Measurements from ENCODE around the gene P2RY2.

Gene P2RY2

DNA sequence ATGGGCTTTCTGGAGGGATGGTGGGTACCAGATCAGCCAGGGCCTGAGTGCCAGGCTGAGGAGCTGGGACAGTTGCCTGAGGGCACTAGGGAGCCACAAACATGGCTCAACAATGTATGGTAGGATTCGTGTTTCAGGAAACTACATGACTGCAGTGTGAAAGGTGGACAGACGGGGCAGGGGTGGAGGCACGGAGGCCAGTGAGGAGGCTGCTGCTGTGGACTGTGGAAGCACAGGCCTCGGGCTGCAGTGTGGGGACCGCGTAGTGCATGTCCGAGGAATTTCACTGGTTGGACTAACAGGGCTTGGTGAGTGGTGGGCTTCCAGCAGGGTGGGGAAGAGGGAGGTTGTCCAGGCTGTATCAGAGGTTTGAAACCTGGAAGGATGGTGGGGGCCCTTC is 7.8 kb downstream of the P2RY2 start:
- CTCF ChIA-PET, result interaction anchor here (1.6 to 2.3 kb wide), 3 partner anchors 10 to 19 kb away, joined by 4 to 13 read pairs (median 6); no protein-coding TSS in a partner anchor
- Histone ChIP-seq H3K36me3 (ENCODE audit: control insufficient read depth in 4 of 4, insufficient read depth in 4 of 4, low read length in 3 of 4) (no peaks in the 10 kb centered on the region), H3K27me3 (replicated peaks in 2 of 5; ENCODE audit: control insufficient read depth in 4 of 5, insufficient read depth in 5 of 5, low read length in 4 of 5) (no peaks in the 10 kb centered on the region), H3K27ac (ENCODE audit: insufficient read depth in 1 of 2, low read depth in 1 of 2, low read length in 2 of 2, poor library complexity in 1 of 2, severe bottlenecking in 2 of 2) (no peak overlapping the region), H3K9me3 (ENCODE audit: control extremely low read depth in 1 of 5, control insufficient read depth in 4 of 5, insufficient read depth in 2 of 5, low read depth in 1 of 5, low read length in 4 of 5) (no peaks in the 10 kb centered on the region), H3K4me3 (ENCODE audit: control insufficient read depth in 1 of 7, extremely low read depth in 1 of 7, insufficient read depth in 4 of 7, low read depth in 2 of 7, low read length in 6 of 7) (no peak overlapping the region), H3K4me1 (ENCODE audit: control extremely low read depth in 1 of 4, control insufficient read depth in 4 of 4, insufficient read depth in 4 of 4, low read length in 3 of 4) (peaks cover 0 to 34% (median 17%) of the 10 kb centered on the region in 4 experiments)
- WGBS (ENCODE audit: insufficient coverage), result 97% methylated on average over 7 of the region's 7 CpGs
- POLR2A ChIA-PET, result no interaction called here
- DNase-seq, result no peak

DNA sequence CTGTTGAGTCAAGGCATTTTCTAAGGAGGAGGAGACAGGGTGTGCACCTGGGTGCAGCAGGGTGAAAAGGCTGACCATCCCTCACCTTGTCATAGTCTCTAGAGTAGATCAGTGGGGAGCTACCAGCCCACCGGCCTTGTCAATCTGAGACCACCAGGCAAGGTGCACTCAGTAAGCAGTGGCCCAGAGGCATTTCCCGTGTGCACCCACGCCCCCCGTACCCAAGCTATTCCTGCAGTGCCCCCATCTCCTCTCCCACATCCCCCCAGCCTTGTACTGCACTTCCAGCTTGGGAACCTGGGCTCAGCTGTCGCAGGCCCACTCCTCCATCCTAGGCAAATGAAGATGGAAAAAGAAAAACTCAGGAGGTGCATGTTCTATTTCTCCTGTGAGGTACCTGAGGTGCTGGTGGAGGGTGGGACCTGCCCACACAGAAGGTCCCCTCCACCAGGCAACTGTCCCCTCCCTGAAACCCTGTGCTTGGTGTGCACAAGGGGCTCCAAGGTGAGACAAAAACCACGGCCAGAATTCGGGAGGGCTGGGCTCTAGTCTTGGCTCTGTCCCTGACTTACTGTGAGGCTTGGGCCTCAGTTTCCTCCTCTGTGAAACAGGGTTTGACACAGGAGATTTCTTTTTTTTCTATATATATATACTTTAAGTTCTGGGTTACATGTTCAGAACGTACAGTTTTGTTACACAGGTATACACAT is 8.4 kb downstream of the P2RY2 start:
- CTCF ChIA-PET, result interaction anchor here (1.6 to 2.3 kb wide), 2 partner anchors 10 to 17 kb away, joined by 6 to 13 read pairs; no protein-coding TSS in a partner anchor

DNA sequence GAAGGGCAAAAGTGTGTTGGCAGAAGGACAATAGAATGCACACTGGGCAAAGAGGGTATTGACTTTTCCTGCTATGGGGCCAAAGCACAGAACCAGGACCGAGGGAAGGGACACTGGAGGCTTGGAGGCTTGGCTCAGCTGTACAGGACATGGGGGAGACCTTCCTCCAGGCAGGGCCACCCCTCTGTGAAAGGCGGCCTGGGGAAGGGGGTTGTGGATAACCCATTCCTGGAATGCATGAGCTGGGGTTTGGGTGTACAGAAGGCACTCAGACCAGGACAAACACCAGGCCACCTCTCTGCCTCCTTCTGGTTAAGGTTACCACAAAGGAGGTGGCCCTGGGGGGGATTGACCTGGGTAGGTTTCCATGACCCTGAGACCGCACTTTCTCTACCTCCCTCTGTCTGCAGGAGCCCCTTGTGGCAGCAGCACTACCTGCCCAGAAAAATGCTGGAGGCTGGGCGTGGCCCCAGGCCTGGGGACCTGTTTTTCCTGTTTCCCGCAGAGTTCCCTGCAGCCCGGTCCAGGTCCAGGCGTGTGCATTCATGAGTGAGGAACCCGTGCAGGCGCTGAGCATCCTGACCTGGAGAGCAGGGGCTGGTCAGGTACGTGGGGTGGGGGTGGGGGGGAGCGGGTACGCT is 9.6 kb downstream of the P2RY2 start:
- ChIA-PET POLR2A (no interaction called here), CTCF (interaction anchor here (0.6 to 1.5 kb wide), 2 partner anchors 9 to 27 kb away, joined by 3 to 4 read pairs; no protein-coding TSS in a partner anchor)
- 93% methylated on average over 8 of the region's 12 CpGs for WGBS (ENCODE audit: insufficient coverage)
- no peaks in the 10 kb centered on the region for H3K36me3 ChIP-seq (ENCODE audit: control insufficient read depth in 4 of 4, insufficient read depth in 4 of 4, low read length in 3 of 4)
- DNase-seq, result no peak
- no peak overlapping the region for H3K4me3 ChIP-seq (ENCODE audit: control insufficient read depth in 1 of 7, extremely low read depth in 1 of 7, insufficient read depth in 4 of 7, low read depth in 2 of 7, low read length in 6 of 7)
- H3K4me1 ChIP-seq (ENCODE audit: control extremely low read depth in 1 of 4, control insufficient read depth in 4 of 4, insufficient read depth in 4 of 4, low read length in 3 of 4), result peaks cover 0 to 27% (median 17%) of the 10 kb centered on the region in 4 experiments
- no peaks in the 10 kb centered on the region for H3K27me3 ChIP-seq (replicated peaks in 2 of 5; ENCODE audit: control insufficient read depth in 4 of 5, insufficient read depth in 5 of 5, low read length in 4 of 5)
- no peaks in the 10 kb centered on the region for H3K9me3 ChIP-seq (ENCODE audit: control extremely low read depth in 1 of 5, control insufficient read depth in 4 of 5, insufficient read depth in 2 of 5, low read depth in 1 of 5, low read length in 4 of 5)
- no peak overlapping the region for H3K27ac ChIP-seq (ENCODE audit: insufficient read depth in 1 of 2, low read depth in 1 of 2, low read length in 2 of 2, poor library complexity in 1 of 2, severe bottlenecking in 2 of 2)

More for the DNA sequence above, 8.4 kb downstream of the P2RY2 start:
- no peaks in the 10 kb centered on the region for H3K36me3 ChIP-seq (ENCODE audit: control insufficient read depth in 4 of 4, insufficient read depth in 4 of 4, low read length in 3 of 4)
- no peaks in the 10 kb centered on the region for H3K27me3 ChIP-seq (replicated peaks in 2 of 5; ENCODE audit: control insufficient read depth in 4 of 5, insufficient read depth in 5 of 5, low read length in 4 of 5)
- peaks cover 0 to 30% (median 17%) of the 10 kb centered on the region in 4 experiments for H3K4me1 ChIP-seq (ENCODE audit: control extremely low read depth in 1 of 4, control insufficient read depth in 4 of 4, insufficient read depth in 4 of 4, low read length in 3 of 4)
- H3K9me3 ChIP-seq (ENCODE audit: control extremely low read depth in 1 of 5, control insufficient read depth in 4 of 5, insufficient read depth in 2 of 5, low read depth in 1 of 5, low read length in 4 of 5), result no peaks in the 10 kb centered on the region
- no peak overlapping the region for H3K27ac ChIP-seq (ENCODE audit: insufficient read depth in 1 of 2, low read depth in 1 of 2, low read length in 2 of 2, poor library complexity in 1 of 2, severe bottlenecking in 2 of 2)
- H3K4me3 ChIP-seq (ENCODE audit: control insufficient read depth in 1 of 7, extremely low read depth in 1 of 7, insufficient read depth in 4 of 7, low read depth in 2 of 7, low read length in 6 of 7), result no peak overlapping the region
- 70% methylated on average over 7 of the region's 8 CpGs for WGBS (ENCODE audit: insufficient coverage)
- no peak for DNase-seq
- POLR2A ChIA-PET, result no interaction called here

DNA sequence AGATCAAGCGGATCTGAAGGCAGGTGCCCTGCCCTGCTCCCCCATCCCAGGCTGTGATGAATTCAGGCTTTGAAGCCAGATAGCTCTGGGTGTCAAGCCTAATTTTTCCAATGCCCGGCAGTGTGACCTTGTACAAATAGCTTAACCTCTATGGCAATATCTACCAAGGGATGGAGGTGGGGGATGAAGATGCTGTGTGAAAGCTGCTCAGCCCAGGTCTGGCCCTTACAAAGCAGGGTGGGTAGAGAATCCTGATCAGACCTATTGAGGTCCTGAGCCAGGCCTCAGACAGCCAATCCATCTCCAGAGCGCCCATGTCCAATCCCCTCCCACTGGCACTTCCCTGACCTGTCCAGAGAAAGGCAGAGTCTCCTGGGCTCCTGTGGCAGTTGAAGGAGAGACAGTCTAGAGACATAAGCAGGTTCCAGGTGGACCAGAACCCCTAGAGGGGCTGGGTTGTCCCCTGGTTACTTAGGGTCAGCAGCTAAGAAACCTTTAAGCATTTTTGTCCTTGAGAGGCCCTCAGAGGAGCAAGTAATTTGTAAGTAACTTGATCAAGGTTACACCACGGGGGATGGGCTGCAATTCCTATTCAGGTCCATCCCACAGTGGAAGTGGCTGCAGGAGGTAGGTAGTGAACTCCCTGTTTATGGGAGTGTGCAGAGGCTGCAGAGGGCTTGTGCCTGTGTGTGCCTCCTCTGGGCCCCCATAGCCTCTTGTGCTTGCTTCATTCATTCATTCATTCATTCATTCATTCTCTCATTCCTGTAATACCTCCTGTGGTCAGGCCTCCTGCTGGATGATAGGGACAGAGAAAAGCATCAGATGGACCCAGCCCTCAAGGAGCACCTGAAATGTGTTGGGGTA is 10.4 kb downstream of the P2RY2 start:
- H3K9me3 ChIP-seq (ENCODE audit: control extremely low read depth in 1 of 5, control insufficient read depth in 4 of 5, insufficient read depth in 2 of 5, low read depth in 1 of 5, low read length in 4 of 5), result no peaks in the 10 kb centered on the region
- no peak for DNase-seq
- H3K36me3 ChIP-seq (ENCODE audit: control insufficient read depth in 4 of 4, insufficient read depth in 4 of 4, low read length in 3 of 4), result no peaks in the 10 kb centered on the region
- 92% methylated on average over 2 of the region's 4 CpGs for WGBS (ENCODE audit: insufficient coverage)
- ChIA-PET CTCF (interaction anchor here (0.6 to 1.5 kb wide), 3 partner anchors 8 to 26 kb away, joined by 3 to 4 read pairs (median 3); no protein-coding TSS in a partner anchor), POLR2A (no interaction called here)
- H3K4me1 ChIP-seq (ENCODE audit: control extremely low read depth in 1 of 4, control insufficient read depth in 4 of 4, insufficient read depth in 4 of 4, low read length in 3 of 4), result peaks cover 0 to 21% (median 15%) of the 10 kb centered on the region in 4 experiments
- no peak overlapping the region for H3K27ac ChIP-seq (ENCODE audit: insufficient read depth in 1 of 2, low read depth in 1 of 2, low read length in 2 of 2, poor library complexity in 1 of 2, severe bottlenecking in 2 of 2)
- H3K4me3 ChIP-seq (ENCODE audit: control insufficient read depth in 1 of 7, extremely low read depth in 1 of 7, insufficient read depth in 4 of 7, low read depth in 2 of 7, low read length in 6 of 7), result no peak overlapping the region
- H3K27me3 ChIP-seq (replicated peaks in 2 of 5; ENCODE audit: control insufficient read depth in 4 of 5, insufficient read depth in 5 of 5, low read length in 4 of 5), result no peaks in the 10 kb centered on the region

DNA sequence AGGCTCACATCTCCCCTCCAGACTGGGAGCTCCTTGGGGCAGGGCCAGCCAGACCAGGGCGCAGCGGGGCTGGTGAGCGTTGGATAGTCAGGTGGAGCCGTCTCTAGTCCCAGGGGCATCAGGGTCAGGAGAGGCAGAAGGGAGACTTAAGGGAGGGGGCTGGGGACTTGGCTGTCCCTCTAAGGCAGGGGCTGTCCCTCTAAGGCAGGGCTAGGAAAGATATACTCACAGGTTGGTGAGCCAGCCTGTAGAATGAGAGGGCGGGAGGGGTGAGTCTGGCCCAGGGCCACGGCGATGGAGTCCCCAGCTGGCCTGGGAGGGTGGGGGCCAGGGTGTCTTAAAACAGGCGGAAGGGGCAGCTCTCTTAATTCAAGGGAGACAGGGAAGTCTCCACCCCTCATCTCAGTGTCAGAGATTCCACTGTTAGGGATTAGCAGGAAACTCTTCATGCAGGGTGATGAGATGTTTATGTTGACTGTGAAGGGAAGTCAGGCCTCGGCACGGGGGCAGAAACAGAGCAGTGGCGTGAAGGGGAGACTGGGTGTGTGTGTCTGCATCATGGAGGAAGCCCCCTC is 11.3 kb downstream of the P2RY2 start:
- Histone ChIP-seq H3K27me3 (replicated peaks in 2 of 5; ENCODE audit: control insufficient read depth in 4 of 5, insufficient read depth in 5 of 5, low read length in 4 of 5) (no peaks in the 10 kb centered on the region), H3K27ac (ENCODE audit: insufficient read depth in 1 of 2, low read depth in 1 of 2, low read length in 2 of 2, poor library complexity in 1 of 2, severe bottlenecking in 2 of 2) (no peak overlapping the region), H3K4me1 (ENCODE audit: control extremely low read depth in 1 of 4, control insufficient read depth in 4 of 4, insufficient read depth in 4 of 4, low read length in 3 of 4) (peaks cover 0 to 12% (median 6%) of the 10 kb centered on the region in 4 experiments), H3K9me3 (ENCODE audit: control extremely low read depth in 1 of 5, control insufficient read depth in 4 of 5, insufficient read depth in 2 of 5, low read depth in 1 of 5, low read length in 4 of 5) (no peaks in the 10 kb centered on the region), H3K4me3 (ENCODE audit: control insufficient read depth in 1 of 7, extremely low read depth in 1 of 7, insufficient read depth in 4 of 7, low read depth in 2 of 7, low read length in 6 of 7) (no peak overlapping the region), H3K36me3 (ENCODE audit: control insufficient read depth in 4 of 4, insufficient read depth in 4 of 4, low read length in 3 of 4) (no peaks in the 10 kb centered on the region)
- DNase-seq, result no peak
- ChIA-PET POLR2A (no interaction called here), CTCF (interaction anchor here (0.8 to 1.5 kb wide), 4 partner anchors 9 to 40 kb away, joined by 3 to 4 read pairs (median 3); no protein-coding TSS in a partner anchor)
- 91% methylated on average over 10 of the region's 11 CpGs for WGBS (ENCODE audit: insufficient coverage)

DNA sequence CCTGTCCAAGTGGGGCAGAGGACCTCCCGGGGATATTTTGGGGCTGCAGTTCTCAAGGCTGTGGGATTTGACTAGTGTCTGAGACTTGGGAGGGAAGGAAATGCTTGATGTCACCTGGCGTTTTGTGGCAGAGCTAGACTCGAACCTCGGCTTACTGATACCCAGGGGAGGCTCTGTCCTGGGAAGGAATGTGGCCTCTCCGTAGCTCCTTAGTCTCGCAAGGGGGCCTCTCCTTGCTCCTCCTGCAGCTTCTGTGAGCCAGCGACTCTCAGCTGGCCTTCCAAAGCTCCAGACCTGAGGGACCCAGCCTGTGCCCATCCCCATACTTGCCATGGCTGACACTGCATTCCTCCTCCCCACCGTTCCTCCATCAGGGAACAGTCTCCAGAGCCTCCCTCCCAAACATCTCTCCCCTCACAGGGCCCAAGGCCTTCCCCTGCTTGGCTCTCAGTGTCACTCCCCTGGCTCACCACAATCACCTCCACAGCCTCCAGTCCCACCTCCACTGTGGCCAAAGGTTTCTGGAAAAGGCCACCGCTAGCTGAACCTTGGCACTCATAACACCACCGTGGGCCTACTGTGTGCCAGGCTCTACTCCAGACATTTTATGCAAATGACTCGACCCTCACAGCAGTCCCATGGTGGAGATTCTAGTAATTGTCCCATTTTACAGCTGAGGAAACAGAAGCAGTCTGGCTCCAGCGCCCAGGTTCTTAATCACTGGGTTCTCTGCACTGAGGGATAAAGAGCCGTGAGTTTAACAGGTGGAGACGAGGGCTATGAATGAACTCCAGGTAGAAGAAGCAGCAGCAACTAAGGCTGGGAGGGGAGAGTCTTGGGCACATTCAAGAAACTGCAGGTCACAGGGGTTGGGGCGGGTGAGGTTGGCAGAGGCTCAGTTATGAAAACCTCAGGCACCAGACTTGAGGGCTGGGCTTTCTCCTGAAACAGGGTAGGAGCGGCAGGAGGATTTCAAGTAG is 12.1 kb downstream of the P2RY2 start:
- Histone ChIP-seq H3K9me3 (ENCODE audit: control extremely low read depth in 1 of 5, control insufficient read depth in 4 of 5, insufficient read depth in 2 of 5, low read depth in 1 of 5, low read length in 4 of 5) (no peaks in the 10 kb centered on the region), H3K36me3 (ENCODE audit: control insufficient read depth in 4 of 4, insufficient read depth in 4 of 4, low read length in 3 of 4) (no peaks in the 10 kb centered on the region), H3K4me1 (ENCODE audit: control extremely low read depth in 1 of 4, control insufficient read depth in 4 of 4, insufficient read depth in 4 of 4, low read length in 3 of 4) (peaks cover 0 to 4% (median 0%) of the 10 kb centered on the region in 4 experiments), H3K27me3 (replicated peaks in 2 of 5; ENCODE audit: control insufficient read depth in 4 of 5, insufficient read depth in 5 of 5, low read length in 4 of 5) (no peaks in the 10 kb centered on the region), H3K4me3 (ENCODE audit: control insufficient read depth in 1 of 7, extremely low read depth in 1 of 7, insufficient read depth in 4 of 7, low read depth in 2 of 7, low read length in 6 of 7) (no peak overlapping the region), H3K27ac (ENCODE audit: insufficient read depth in 1 of 2, low read depth in 1 of 2, low read length in 2 of 2, poor library complexity in 1 of 2, severe bottlenecking in 2 of 2) (no peak overlapping the region)
- no peak for DNase-seq
- CTCF ChIA-PET, result interaction anchor here (0.8 to 1.5 kb wide), 5 partner anchors 10 to 45 kb away, joined by 3 to 4 read pairs (median 3); no protein-coding TSS in a partner anchor
- 85% methylated on average over 14 of the region's 16 CpGs for WGBS (ENCODE audit: insufficient coverage)
- POLR2A ChIA-PET, result no interaction called here
